PFSK-1 (cell line): Measurements from ENCODE around the gene CEP128.

Source experiments
- FOXP2 ChIP-seq: optimal IDR thresholded peaks from 2 replicates; pipeline ENCODE3; 2011; ENCODE audit warnings: borderline replicate concordance, control low read depth, inconsistent platforms; ENCODE audit not compliant: insufficient read depth; ENCODE audit errors: extremely low read length, extremely low read depth
- POLR2AphosphoS5 ChIP-seq: IDR thresholded peaks from 2 replicates; pipeline ENCODE4 v1.6.1; 2012; ENCODE audit warnings: low read depth, mild to moderate bottlenecking, control low read depth, low read length, moderate library complexity
- REST ChIP-seq, 2 experiments: IDR thresholded peaks; 2 replicates each; pipeline versions ENCODE4 v1.6.1 to v1.8.0; 2011 to 2012; ENCODE audit warnings: low read depth in 2 of 2, low read length in 2 of 2, control low read depth in 1 of 2, inconsistent platforms in 1 of 2, mild to moderate bottlenecking in 1 of 2, moderate library complexity in 1 of 2; ENCODE audit not compliant: insufficient read depth in 1 of 2
- SIN3A ChIP-seq: IDR thresholded peaks from 2 replicates; pipeline ENCODE4 v1.6.1; 2012; ENCODE audit warnings: mild to moderate bottlenecking, low read length, moderate library complexity, borderline replicate concordance; ENCODE audit not compliant: insufficient read depth
- TAF1 ChIP-seq: IDR thresholded peaks from 2 replicates; pipeline ENCODE4 v1.6.1; 2012; ENCODE audit warnings: low read length, control low read depth, borderline replicate concordance; ENCODE audit not compliant: insufficient read depth

CEP128 gene

DNA sequence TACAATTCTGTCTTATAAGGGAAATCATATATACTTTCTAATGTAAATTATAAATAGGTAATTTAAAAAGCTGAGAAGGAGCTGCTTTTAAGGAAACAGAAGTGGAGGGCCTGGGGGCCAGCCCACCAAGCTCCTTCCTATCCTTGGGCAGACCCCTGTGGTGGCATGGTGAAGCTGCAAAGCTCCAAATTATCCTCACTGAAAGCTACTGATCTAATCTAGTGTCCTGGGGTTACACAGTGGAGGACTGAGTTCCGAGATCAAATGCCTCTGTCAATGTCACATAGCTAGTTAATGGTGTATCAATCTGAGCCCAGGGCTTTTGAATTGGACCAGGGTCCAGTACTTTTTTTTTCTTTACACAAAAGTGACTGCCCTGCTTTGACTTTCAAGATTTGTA is 355.4 kb downstream of the CEP128 start:
- no peak for TF ChIP-seq POLR2AphosphoS5
- no peak for TF ChIP-seq REST (IDR thresholded peaks at IDR 0.05; ENCODE audit: insufficient read depth in 1 of 2, low read depth in 2 of 2, low read length in 2 of 2)
- TF ChIP-seq FOXP2: no peak
- no peak for TF ChIP-seq TAF1

DNA sequence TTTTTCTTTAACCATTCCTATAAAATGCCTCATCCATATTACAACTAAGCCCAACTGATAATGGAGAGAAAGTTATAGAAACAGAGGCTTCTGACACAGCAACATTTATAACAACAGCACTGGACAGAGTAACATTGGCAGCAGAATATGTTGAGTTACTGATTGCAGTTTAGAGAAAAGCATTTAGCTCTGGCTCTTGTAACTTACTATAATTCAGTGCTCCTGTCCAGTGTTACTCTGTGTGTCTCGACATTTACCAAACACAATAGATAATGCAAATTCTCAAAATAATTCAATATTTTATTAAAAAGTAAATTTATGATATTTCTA is 356.1 kb downstream of the CEP128 start:
- TF ChIP-seq FOXP2 (no peak), POLR2AphosphoS5 (no peak), TAF1 (no peak), REST (IDR thresholded peaks at IDR 0.05; ENCODE audit: insufficient read depth in 1 of 2, low read depth in 2 of 2, low read length in 2 of 2) (no peak), SIN3A (no peak)

DNA sequence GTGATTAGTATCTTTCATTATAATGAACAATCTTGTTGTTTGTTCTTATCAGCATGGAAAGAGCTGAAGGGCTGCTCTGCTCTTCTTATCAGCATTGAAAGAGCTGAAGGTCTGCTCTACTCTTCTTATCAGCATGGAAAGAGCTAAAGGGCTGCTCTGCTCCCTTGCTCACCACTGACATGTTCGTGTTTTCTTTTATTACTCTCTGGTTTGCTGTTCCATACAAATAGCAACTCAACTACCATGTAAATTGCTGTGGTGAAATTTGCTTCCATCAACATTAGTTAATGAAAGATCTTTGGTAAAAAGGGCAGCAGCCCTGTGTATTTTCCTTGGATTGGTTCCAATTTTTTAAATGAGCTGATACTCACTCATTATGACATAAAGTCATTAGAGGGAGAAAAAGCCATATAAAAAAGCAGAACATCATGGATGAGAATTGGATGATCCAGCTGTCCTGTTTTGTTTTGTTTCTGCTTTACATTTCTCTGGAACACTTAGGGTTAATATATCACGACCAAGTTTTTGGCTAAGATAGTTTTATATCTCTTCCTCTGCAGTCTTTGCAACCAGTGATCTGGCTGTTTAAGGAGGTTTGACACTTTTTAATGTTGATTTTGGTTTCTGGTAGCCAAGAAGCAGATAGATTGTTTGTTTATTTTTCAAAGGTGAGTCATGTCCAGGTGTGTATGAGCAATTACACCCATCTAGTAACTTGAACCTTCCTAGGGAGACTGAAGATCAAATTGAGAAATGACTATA is 356.6 kb downstream of the CEP128 start:
- TF ChIP-seq TAF1 (no peak), FOXP2 (no peak), SIN3A (no peak), REST (IDR thresholded peaks at IDR 0.05; ENCODE audit: insufficient read depth in 1 of 2, low read depth in 2 of 2, low read length in 2 of 2) (no peak), POLR2AphosphoS5 (no peak)

GRCh38 chr14:80577599-80577998 is 363.9 kb downstream of the CEP128 start:
- TF ChIP-seq SIN3A: no peak

DNA sequence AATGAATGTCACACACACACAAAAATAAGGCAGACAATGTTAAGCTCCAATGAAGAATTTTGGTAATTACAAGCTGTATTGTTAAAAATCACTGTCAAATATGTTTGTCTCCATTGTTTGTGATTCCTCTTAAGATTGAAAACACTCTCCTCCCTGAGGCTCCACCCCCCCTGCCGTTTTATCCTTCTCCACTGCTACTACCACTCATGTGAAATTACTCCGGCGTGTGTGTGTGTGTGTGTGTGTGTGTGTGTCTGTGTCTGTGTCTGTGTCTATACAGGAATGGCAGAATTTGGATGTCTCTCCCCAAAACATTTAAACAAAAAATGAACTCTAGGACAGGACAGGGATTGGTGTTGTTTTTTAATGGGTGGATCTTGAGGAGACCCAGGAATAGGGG is 365.1 kb downstream of the CEP128 start:
- TF ChIP-seq SIN3A: no peak

DNA sequence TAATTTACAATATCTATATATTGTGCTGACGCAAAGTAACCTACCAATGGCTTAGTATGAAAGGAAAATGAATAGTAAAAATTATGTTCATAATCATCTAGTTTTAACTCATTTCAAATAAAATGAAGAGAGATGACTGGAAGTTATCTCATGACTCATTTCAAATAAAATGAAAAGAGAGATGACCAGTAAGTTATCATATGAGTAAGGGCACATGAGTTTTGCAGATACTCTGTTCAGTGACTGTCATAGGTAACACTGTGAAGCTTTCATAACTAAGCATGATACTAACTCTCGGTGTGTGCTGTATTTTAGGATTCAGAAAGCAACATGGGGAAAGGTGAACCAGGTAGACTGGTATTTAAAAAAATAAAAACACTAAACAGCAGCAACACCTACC is 365.8 kb downstream of the CEP128 start:
- TF ChIP-seq POLR2AphosphoS5 (no peak), FOXP2 (no peak), REST (IDR thresholded peaks at IDR 0.05; ENCODE audit: insufficient read depth in 1 of 2, low read depth in 2 of 2, low read length in 2 of 2) (no peak), SIN3A (no peak), TAF1 (no peak)
